K562 (cell line): ENCODE measurements around the gene DNASE2. TPM values are rescaled to one million over a fixed set of nuclear protein-coding genes. Genes with fewer than 3 reads are reported as not detected.

Experiments
- CBX2 ChIP-seq: fragments of 200-600 bp; sonication (generic); IDR thresholded peaks from one replicate; pipeline ENCODE4 v1.6.1; 2012; ENCODE audit warnings: mild to moderate bottlenecking, low read length, inconsistent platforms; ENCODE audit not compliant: insufficient read depth, poor library complexity, severe bottlenecking
- DNMT1 ChIP-seq: fragments of 450-650 bp; IDR thresholded peaks from 2 replicates; pipeline ENCODE4 v1.6.1; 2016; ENCODE audit warnings: antibody characterized with exemption, mild to moderate bottlenecking
- DPF2 ChIP-seq: fragments of 450-650 bp; IDR thresholded peaks from 2 replicates; pipeline ENCODE4 v1.6.1; 2016
- FOXK2 ChIP-seq, 2 experiments: fragments of 450-650 bp; IDR thresholded peaks in 1 of 2; conservative IDR thresholded peaks in 1 of 2; 2 replicates each; pipeline ENCODE4 v1.6.1; 2016; ENCODE audit warnings: low read depth in 2 of 2, mild to moderate bottlenecking in 1 of 2
- MCM3 ChIP-seq: fragments of 450-650 bp; IDR thresholded peaks from 2 replicates; pipeline ENCODE4 v1.6.1; 2016
- PTRF ChIP-seq: fragments of 450-650 bp; IDR thresholded peaks from 2 replicates; pipeline ENCODE4 v1.6.1; 2016; ENCODE audit warnings: mild to moderate bottlenecking, missing genetic modification characterization, missing compliant biosample characterization
- SRSF1 ChIP-seq: fragments of 200-400 bp; formaldehyde crosslinking; IDR thresholded peaks from 2 replicates; pipeline ENCODE4 v1.6.1; 2017; ENCODE audit warnings: mild to moderate bottlenecking, low read depth, low read length, moderate library complexity
- TGIF2 ChIP-seq: sonication (generic); formaldehyde crosslinking; IDR thresholded peaks from 2 replicates; pipeline ENCODE4 v1.8.1; 2022; ENCODE audit warnings: mild to moderate bottlenecking, missing genetic modification reagents, moderate library complexity
- ZC3H4 ChIP-seq: sonication (generic); formaldehyde crosslinking; IDR thresholded peaks from 2 replicates; pipeline ENCODE4 v1.9.0; 2021; ENCODE audit warnings: missing genetic modification reagents, borderline replicate concordance
- ZNF133 ChIP-seq: fragments of 250-450 bp; sonication (Bioruptor Pico); IDR thresholded peaks from 2 replicates; pipeline ENCODE4 v1.4.0; 2020; ENCODE audit warnings: mild to moderate bottlenecking
- polyA plus RNA-seq, 8 experiments: library from polyadenylated mRNA; depleted of rRNA in 4 of 8; stranded (reverse) in 5 of 8; unstranded in 3 of 8; fragments of >200 nt; fragmentation: Nextera tagmentation in 2 of 8; fragmentation: Illumina TruSeq in 1 of 8; extraction: Ambion mirVana in 2 of 8; extraction: Trizol in 1 of 8; gene quantifications; 2 replicates each; pipeline versions ENCODE4 v1.2.1 to v1.2.3, GENCODE V29; 2011 to 2014; ENCODE audit warnings: inconsistent platforms in 1 of 8, missing spikeins in 1 of 8
- total RNA-seq, 7 experiments: library from RNA; depleted of rRNA in 6 of 7; stranded (reverse); fragments of >200 nt in 6 of 7; fragmentation: Illumina TruSeq in 2 of 7; extraction: Trizol in 2 of 7; gene quantifications; 2 replicates each; pipeline versions ENCODE4 v1.2.1 to v1.2.3, GENCODE V29; 2011 to 2021; ENCODE audit warnings: low replicate concordance in 1 of 7
- TF ChIP-seq, protein P1 (sequence below): fragments of 200-800 bp; sonication (Bioruptor generic); IDR thresholded peaks from 2 replicates; pipeline ENCODE4 v1.6.1; 2017; ENCODE audit warnings: missing genetic modification characterization, missing compliant biosample characterization
- TF ChIP-seq, protein P2 (sequence below), 2 experiments: fragments of 450-650 bp in 1 of 2; sonication (generic) in 1 of 2; formaldehyde crosslinking in 1 of 2; IDR thresholded peaks; 2 replicates each; pipeline versions ENCODE4 v1.7.1 to v1.9.0; 2016 to 2022; ENCODE audit warnings: inconsistent platforms in 1 of 2, mild to moderate bottlenecking in 1 of 2, missing genetic modification reagents in 1 of 2
- TF ChIP-seq, protein P3 (sequence below): fragments of 450-650 bp; IDR thresholded peaks from 2 replicates; pipeline ENCODE4 v1.7.1; 2018; ENCODE audit warnings: mild to moderate bottlenecking, low read depth; ENCODE audit not compliant: partially characterized antibody

DNASE2 gene
- total and polyA plus RNA-seq, 9 of the 15 experiments (the other 6 are each of a cell fraction or from before 2014, with no cell fraction given): 4.4 to 27.0 (median 20.2) TPM

DNA sequence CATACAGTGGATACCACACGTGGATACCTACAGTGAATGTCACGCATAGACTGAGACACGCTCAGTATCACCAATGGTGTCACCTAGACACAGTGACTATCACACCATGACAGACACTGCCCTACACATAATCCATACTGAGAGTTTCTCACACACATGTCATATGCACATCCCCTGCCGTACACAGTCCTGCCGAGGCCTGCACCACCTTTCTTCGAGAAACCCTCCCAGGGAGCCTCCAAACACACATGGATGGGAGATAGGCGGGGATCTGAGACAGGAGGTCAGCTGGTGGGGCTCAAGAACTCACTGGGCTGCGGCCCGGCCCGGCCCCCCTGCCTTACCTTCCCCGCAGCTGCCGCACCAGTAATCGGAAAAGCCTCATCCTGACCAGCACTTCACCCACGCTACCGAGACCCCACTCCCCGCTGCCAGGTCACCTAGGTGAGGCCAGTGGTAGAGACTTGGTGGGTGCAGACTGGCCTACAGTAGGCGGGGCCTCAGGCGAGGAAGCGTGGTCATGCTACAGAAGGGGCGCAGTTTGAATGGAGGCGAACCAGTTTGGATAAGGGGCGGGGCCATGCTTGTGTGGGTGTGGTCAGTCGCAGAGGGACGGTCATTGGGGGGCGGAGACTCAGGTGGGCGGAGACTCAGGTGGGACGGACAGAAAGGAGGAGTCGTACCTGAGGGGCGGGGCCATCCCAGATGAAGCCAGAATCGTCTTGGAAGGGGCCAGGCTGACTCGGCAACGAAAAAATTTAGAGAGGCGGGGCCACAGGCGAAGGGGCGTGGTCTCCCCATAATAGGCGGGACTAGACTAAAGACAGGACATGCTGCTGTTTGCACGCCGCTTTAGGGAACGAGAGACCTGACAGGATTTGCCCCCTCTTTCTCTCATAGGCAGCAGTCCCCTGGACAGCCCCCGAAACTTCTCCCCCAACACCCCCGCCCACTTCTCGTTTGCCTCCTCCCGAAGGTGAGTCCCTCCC is 40.9 kb downstream of the DNASE2 start (continued):
- TF ChIP-seq PTRF: no peak
- no peak for TF ChIP-seq SRSF1
- TF ChIP-seq, protein P1, sequence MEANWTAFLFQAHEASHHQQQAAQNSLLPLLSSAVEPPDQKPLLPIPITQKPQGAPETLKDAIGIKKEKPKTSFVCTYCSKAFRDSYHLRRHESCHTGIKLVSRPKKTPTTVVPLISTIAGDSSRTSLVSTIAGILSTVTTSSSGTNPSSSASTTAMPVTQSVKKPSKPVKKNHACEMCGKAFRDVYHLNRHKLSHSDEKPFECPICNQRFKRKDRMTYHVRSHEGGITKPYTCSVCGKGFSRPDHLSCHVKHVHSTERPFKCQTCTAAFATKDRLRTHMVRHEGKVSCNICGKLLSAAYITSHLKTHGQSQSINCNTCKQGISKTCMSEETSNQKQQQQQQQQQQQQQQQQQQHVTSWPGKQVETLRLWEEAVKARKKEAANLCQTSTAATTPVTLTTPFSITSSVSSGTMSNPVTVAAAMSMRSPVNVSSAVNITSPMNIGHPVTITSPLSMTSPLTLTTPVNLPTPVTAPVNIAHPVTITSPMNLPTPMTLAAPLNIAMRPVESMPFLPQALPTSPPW (CRISPR knock-in tag): 0 out of 2 replicates have a peak, but pooled peaks have one; percentile 13
- TF ChIP-seq CBX2: no peak
- TF ChIP-seq MCM3: no peak
- no peak for TF ChIP-seq ZNF133 (CRISPR knock-in tag)
- no peak for TF ChIP-seq ZC3H4 (CRISPR knock-in tag)
- no peak for TF ChIP-seq DNMT1
- no peak for TF ChIP-seq TGIF2
- 0 out of 2 replicates have a peak, but pooled peaks have one; percentile 20 for TF ChIP-seq DPF2
- peak; percentile 44 to 75; a peak in 3 of 4 replicates for TF ChIP-seq FOXK2 (conservative IDR thresholded peaks at IDR 0.05 in 1 of 2, IDR thresholded peaks at IDR 0.05 in 1 of 2; ENCODE audit: low read depth in 2 of 2)
- TF ChIP-seq, protein P2, sequence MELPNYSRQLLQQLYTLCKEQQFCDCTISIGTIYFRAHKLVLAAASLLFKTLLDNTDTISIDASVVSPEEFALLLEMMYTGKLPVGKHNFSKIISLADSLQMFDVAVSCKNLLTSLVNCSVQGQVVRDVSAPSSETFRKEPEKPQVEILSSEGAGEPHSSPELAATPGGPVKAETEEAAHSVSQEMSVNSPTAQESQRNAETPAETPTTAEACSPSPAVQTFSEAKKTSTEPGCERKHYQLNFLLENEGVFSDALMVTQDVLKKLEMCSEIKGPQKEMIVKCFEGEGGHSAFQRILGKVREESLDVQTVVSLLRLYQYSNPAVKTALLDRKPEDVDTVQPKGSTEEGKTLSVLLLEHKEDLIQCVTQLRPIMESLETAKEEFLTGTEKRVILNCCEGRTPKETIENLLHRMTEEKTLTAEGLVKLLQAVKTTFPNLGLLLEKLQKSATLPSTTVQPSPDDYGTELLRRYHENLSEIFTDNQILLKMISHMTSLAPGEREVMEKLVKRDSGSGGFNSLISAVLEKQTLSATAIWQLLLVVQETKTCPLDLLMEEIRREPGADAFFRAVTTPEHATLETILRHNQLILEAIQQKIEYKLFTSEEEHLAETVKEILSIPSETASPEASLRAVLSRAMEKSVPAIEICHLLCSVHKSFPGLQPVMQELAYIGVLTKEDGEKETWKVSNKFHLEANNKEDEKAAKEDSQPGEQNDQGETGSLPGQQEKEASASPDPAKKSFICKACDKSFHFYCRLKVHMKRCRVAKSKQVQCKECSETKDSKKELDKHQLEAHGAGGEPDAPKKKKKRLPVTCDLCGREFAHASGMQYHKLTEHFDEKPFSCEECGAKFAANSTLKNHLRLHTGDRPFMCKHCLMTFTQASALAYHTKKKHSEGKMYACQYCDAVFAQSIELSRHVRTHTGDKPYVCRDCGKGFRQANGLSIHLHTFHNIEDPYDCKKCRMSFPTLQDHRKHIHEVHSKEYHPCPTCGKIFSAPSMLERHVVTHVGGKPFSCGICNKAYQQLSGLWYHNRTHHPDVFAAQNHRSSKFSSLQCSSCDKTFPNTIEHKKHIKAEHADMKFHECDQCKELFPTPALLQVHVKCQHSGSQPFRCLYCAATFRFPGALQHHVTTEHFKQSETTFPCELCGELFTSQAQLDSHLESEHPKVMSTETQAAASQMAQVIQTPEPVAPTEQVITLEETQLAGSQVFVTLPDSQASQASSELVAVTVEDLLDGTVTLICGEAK (IDR thresholded peaks at IDR 0.05): no peak
- TF ChIP-seq, protein P2 (CRISPR knock-in tag; IDR thresholded peaks at IDR 0.05): no peak
- TF ChIP-seq, protein P3, sequence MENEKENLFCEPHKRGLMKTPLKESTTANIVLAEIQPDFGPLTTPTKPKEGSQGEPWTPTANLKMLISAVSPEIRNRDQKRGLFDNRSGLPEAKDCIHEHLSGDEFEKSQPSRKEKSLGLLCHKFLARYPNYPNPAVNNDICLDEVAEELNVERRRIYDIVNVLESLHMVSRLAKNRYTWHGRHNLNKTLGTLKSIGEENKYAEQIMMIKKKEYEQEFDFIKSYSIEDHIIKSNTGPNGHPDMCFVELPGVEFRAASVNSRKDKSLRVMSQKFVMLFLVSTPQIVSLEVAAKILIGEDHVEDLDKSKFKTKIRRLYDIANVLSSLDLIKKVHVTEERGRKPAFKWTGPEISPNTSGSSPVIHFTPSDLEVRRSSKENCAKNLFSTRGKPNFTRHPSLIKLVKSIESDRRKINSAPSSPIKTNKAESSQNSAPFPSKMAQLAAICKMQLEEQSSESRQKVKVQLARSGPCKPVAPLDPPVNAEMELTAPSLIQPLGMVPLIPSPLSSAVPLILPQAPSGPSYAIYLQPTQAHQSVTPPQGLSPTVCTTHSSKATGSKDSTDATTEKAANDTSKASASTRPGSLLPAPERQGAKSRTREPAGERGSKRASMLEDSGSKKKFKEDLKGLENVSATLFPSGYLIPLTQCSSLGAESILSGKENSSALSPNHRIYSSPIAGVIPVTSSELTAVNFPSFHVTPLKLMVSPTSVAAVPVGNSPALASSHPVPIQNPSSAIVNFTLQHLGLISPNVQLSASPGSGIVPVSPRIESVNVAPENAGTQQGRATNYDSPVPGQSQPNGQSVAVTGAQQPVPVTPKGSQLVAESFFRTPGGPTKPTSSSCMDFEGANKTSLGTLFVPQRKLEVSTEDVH: no peak
